Measurements from ENCODE around the gene MTERF4.
"Not testable (repeated sequence)": the region's sequence is repeated elsewhere in the genome, so short reads cannot be mapped to it uniquely, and the experiment has no call there.

The MTERF4 gene

GRCh38 chr2:241112592-241112991 lies 10.5 kb upstream of the MTERF4 start:
- peak; percentile 39 to 78 for DNase-seq (ENCODE audit: extremely low read depth in 1 of 2, low read depth in 1 of 2)

GRCh38 chr2:241112046-241112445 lies 10.0 kb upstream of the MTERF4 start:
- no peak for DNase-seq (ENCODE audit: extremely low read depth in 1 of 2, low read depth in 1 of 2)

- no peak for DNase-seq (ENCODE audit: extremely low read depth in 1 of 2, low read depth in 1 of 2)
Measured at GRCh38 chr2:241111440-241111805, 9.3 kb upstream of the MTERF4 start.

GRCh38 chr2:241110607-241111439 lies 8.7 kb upstream of the MTERF4 start:
- DNase-seq (ENCODE audit: extremely low read depth in 1 of 2, low read depth in 1 of 2) = no peak

GRCh38 chr2:241110089-241110606 lies 8.1 kb upstream of the MTERF4 start:
- no peak for DNase-seq (ENCODE audit: extremely low read depth in 1 of 2, low read depth in 1 of 2)

GRCh38 chr2:241109210-241110088 lies 7.4 kb upstream of the MTERF4 start:
- DNase-seq (ENCODE audit: extremely low read depth in 1 of 2, low read depth in 1 of 2) = peak in 1 of 2 donors; percentile 50

- DNase-seq (ENCODE audit: extremely low read depth in 1 of 2, low read depth in 1 of 2) = no peak
Measured at GRCh38 chr2:241108271-241109209, 6.5 kb upstream of the MTERF4 start.

GRCh38 chr2:241107031-241107783 lies 5.1 kb upstream of the MTERF4 start:
- DNase-seq (ENCODE audit: extremely low read depth in 1 of 2, low read depth in 1 of 2) = no peak

- DNase-seq (ENCODE audit: extremely low read depth in 1 of 2, low read depth in 1 of 2) = no peak
Measured at GRCh38 chr2:241105641-241106040, 3.6 kb upstream of the MTERF4 start.

GRCh38 chr2:241104611-241105010 lies 2.5 kb upstream of the MTERF4 start:
- DNase-seq (ENCODE audit: extremely low read depth in 1 of 2, low read depth in 1 of 2) = not testable (repeated sequence)

- no peak for DNase-seq (ENCODE audit: extremely low read depth in 1 of 2, low read depth in 1 of 2)
Measured at GRCh38 chr2:241103176-241103595, 1.1 kb upstream of the MTERF4 start.

- DNase-seq (ENCODE audit: extremely low read depth in 1 of 2, low read depth in 1 of 2) = no peak
Measured at GRCh38 chr2:241099246-241099645, 2.8 kb downstream of the MTERF4 start.

- no peak for DNase-seq (ENCODE audit: extremely low read depth in 1 of 2, low read depth in 1 of 2)
Measured at GRCh38 chr2:241096979-241097378, 5.1 kb downstream of the MTERF4 start.

- peak in 1 of 2 donors; percentile 16 for DNase-seq (ENCODE audit: extremely low read depth in 1 of 2, low read depth in 1 of 2)
Measured at GRCh38 chr2:241095594-241096290, 6.3 kb downstream of the MTERF4 start.

GRCh38 chr2:241094924-241095420 lies 7.1 kb downstream of the MTERF4 start:
- no peak for DNase-seq (ENCODE audit: extremely low read depth in 1 of 2, low read depth in 1 of 2)

GRCh38 chr2:241094172-241094571 lies 7.9 kb downstream of the MTERF4 start:
- no peak for DNase-seq (ENCODE audit: extremely low read depth in 1 of 2, low read depth in 1 of 2)

GRCh38 chr2:241093133-241093781 lies 8.8 kb downstream of the MTERF4 start:
- not testable (repeated sequence) for DNase-seq (ENCODE audit: extremely low read depth in 1 of 2, low read depth in 1 of 2)

GRCh38 chr2:241092677-241093076 lies 9.4 kb downstream of the MTERF4 start:
- DNase-seq (ENCODE audit: extremely low read depth in 1 of 2, low read depth in 1 of 2) = no peak
